Measurements from ENCODE around the gene SPDL1.

SPDL1 gene

GRCh38 chr5:169631360-169631759, 47.8 kb downstream of the SPDL1 start:
- DNase-seq: peak; percentile 56

DNA sequence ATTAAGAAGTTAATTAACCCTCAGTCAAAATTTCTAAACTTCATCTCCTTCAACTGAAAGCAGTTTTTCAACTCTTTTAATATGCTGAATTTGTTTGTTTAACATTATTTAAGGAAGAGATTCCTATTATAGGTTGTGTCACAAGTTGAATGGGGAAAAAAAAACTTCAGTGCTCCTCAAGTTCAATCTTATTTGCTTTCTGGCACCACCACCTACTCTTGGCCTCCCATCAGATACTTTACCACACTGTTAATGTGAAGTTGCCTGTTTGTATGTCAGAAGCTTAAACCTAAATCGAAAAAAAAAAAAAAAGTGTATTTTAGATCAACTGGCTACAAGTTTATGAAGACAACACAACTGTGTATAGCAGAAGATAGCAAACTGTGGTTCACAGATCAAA, 49.4 kb downstream of the SPDL1 start:
- no peak for DNase-seq

GRCh38 chr5:169634606-169635005, 51.0 kb downstream of the SPDL1 start:
- DNase-seq: no peak

- DNase-seq: no peak
Measured at GRCh38 chr5:169635936-169636335, 52.4 kb downstream of the SPDL1 start.

- no peak for DNase-seq
Measured at GRCh38 chr5:169636477-169637084, 53.0 kb downstream of the SPDL1 start.

DNA sequence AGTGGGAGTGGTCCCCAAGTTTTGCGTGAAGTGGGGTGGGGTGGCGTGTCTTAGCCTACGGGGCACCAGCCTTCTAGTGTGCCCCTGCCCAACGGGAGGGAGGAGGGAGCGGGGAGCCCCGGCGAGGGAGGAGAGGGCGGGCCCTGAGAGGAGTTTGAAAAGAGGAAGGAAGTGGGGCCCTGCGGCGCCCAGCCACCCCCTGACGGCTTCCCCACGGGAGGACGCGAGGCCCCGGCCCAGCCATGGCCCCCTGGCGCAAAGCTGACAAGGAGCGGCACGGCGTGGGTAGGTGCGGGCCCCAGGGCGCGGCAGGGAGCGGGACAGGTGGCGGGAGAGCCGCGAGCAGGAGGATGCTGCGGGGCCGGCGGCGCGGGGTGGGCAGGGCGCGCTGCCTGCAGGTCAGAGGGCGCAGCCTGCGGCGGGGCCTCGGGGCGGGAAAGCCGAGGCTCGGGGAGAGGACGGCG, 53.5 kb downstream of the SPDL1 start, which contains the start of gene DOCK2:
Gene DOCK2, plus strand, starts transcription at position 191 of the 464 bp plus-strand sequence. Its CDS starts 52 bp downstream, at position 243.
- no peak for DNase-seq

- no peak for DNase-seq
Measured at GRCh38 chr5:169637549-169638121, 54.1 kb downstream of the SPDL1 start.

GRCh38 chr5:169641253-169641652, 57.7 kb downstream of the SPDL1 start:
- DNase-seq: peak; percentile 49

- no peak for DNase-seq
Measured at GRCh38 chr5:169646856-169647255, 63.3 kb downstream of the SPDL1 start.

DNA sequence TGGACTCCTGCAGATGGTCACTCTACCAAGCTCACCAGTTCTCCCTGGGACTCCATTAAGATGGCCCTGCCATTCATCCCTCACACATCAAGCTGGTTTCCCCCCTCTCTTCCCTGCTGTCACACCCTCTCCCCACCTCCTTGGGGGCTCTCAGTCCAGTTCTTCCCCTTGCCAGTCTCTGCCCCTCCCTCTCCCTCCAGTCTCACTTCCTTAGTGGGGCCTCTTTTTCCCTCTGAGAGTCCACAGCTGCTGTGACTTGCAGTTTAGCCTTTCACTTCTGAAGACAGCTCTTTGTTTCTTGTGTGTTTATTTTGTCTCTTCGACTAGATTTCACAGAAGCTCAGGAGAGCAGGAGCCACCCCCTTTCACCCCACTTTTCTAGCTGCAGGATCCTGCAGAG, 64.0 kb downstream of the SPDL1 start:
- no peak for DNase-seq

DNA sequence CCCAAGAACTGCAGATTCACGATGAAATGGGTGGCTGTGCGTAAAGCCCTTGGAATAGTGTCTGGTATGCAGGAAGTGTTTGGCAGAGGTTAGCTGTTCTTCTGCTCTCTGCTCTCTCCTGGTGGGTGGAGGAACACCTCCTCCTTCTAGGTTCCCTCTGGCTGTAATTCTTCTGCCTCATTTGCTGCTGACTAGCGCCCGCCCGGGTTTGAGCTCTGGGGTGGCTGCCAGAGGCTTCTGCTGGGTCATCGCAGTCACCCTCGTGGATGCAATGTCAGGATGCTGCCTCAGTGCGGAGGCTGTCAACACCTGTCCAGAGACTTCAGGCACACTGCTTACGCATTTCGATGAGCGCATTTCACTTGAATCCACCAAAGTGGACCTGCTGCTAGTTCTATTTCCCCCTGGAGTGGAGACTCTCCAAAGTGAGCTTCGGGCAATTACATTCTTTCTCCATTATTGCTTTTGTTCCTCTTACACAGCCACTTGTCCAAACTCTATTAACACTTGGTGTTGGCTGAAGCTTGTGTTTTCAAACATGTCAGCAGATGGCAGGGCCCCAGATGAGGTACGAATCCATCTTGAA, 65.2 kb downstream of the SPDL1 start:
- DNase-seq: peak; percentile 57

- DNase-seq: no peak
Measured at GRCh38 chr5:169649486-169649885, 65.9 kb downstream of the SPDL1 start.

GRCh38 chr5:169650701-169651331, 67.2 kb downstream of the SPDL1 start:
- peak; percentile 76 for DNase-seq

DNA sequence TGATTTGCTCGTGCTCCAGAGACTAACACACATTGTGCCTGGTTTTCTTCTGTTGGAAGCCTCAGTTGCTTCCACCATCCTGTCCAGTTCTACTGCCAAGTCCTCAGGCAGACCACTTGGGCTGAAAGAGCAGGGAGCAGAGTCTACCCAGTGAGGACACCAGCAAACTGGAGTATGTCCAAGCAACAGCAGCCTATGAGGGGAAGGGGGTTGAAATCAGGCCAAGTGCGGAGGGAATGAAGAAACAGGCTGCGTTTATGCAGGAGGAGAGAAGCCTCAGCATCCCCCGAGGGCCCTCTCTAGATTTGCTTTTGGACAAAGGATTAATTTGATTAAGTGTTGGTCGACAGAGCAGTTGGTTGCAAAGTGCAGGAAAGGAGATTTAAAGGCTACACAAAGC, 68.0 kb downstream of the SPDL1 start:
- DNase-seq: no peak

DNA sequence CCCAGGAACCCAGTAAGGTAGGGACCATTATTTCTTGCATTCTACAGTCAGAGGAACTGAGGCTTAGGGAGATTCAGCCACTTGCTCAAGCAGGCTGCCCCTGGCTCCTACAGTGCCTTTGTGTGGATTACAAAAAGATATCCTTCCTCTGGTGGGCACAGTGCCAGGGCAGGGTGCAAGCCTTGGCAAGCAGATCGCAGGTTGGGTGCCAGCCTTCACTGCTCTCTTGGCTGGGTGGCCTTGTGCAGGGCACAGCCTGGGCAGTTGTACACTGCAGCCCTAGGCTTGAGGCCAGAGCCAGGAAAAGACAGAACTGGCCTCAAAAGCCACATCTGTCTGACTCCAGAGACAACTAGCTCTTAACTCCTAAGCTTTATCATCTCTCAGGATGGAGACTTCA, 68.5 kb downstream of the SPDL1 start:
- no peak for DNase-seq

GRCh38 chr5:169653091-169653490, 69.5 kb downstream of the SPDL1 start:
- DNase-seq: no peak
